COLO668 (cell line): ENCODE data around the gene SOX11.
"Not testable (repeated sequence)": the region's sequence is repeated elsewhere in the genome, so short reads cannot be mapped to it uniquely, and the experiment has no call there.

Source experiments
- DNase-seq: peaks from one replicate; lab custom pipeline; 2025; ENCODE audit not compliant: unreplicated experiment; lab: John Stamatoyannopoulos, UW

SOX11 gene

DNA sequence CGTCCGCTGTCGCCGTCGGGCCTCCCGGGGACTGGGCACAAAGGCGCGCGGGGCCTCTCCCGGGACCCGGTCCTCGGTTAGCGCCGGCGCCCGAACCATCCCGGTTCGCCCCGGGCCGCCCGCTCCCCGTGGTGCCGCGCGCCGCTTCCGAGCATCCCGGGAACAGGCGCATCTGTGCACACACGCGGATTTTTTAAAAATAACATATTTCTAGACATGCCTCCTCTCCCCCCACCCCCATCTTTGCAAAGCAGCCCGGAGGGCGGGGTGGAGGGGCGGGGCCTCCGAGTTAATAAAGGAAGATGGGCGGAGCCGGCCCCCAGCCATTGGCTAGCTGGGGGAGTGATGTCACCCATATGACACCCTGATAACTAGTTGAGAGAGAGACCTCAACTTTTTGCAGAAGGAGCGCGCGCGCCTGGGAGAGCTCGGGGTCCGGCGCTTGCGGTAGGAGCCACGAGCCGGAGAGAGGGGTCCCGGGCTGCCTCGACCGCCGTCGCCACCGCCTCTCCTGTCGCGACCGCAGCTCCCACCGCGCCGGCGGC lies at the start of gene SOX11:
Gene SOX11, plus strand, starts transcription at position 400 of the 545 bp plus-strand sequence. CDS start 338 bp downstream, outside the sequence.
- peak; percentile 89 for DNase-seq

GRCh38 chr2:5652734-5653133 lies 39.5 kb upstream of the SOX11 start:
- not testable (repeated sequence) for DNase-seq

DNA sequence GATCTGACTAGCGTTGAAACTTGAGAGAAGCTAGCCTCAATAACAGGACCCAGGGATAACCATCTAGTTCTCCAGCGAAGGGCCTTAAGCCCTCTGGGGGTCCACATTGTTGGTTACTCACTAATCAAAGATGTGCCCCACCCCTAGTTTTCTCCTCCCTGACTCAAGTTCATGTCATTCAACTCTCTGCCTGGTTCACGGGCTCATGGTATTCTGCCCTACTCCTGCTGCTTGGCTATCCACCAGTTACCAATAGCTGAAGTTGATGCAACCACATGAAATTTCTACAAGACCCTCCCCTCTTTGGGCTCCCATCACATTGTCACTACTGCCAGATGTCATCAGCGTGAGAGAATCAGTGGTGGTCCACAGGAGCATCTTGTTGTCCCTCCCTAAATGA lies 38.4 kb upstream of the SOX11 start:
- DNase-seq, result not testable (repeated sequence)

- DNase-seq, result no peak
Measured at GRCh38 chr2:5657231-5657630, 35.0 kb upstream of the SOX11 start.

DNA sequence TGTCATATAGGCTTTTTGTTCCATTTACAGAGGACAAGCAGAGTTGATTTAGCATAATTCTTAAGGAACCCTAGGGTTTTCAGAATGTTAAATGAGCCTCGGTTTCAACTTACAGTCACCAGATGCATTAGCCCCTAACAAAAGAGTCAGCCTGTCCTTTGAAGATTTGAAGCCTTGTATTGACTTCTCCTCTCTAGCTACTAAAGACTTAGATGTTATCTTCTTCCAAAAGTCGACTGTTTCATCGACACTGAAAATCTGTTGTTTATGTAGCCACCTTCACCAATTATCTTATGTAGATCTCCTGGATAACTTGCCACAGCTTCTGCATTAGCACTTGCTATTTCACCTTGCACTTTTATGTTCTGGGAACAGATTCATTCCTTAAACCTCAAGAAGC lies 31.6 kb upstream of the SOX11 start:
- no peak for DNase-seq

DNA sequence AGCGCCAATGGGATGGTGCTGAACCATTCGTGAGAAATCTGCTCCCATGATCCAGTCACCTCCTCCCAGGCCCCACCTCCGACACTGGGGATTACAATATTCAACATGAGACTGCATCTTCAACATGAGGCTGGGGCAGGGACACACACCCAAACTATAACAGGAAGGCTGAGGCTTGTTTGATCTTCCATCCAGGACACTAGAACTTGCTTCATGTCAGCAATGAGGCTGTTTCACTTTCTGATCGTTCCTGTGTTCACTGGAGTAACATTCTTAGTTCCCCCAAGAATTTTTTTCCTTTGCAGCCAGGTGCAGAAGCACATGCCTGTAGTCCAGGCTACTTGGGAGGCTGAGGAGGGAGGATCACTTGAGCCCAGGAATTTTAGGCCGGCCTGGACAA lies 30.8 kb upstream of the SOX11 start:
- DNase-seq, result no peak

- DNase-seq, result no peak
Measured at GRCh38 chr2:5664278-5664681, 27.9 kb upstream of the SOX11 start.

DNA sequence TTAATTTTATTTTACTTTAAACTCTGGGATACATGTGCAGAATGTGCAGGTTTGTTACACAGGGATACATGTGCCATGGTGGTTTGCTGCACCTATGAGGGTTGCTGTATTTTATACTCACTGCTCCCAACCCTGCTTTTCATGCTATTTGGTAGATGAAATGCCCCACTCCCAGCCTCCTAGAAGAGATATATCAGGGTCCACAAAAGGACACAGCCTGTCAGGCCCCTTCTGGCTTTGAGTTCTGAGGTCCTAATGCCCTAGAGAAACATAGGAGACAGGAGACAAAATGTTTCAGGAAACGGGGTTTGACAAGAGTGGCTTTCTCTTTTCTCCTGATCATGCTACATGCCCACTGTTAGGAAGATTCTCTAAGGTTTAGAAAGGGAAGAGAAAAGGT lies 27.1 kb upstream of the SOX11 start:
- DNase-seq, result no peak

DNA sequence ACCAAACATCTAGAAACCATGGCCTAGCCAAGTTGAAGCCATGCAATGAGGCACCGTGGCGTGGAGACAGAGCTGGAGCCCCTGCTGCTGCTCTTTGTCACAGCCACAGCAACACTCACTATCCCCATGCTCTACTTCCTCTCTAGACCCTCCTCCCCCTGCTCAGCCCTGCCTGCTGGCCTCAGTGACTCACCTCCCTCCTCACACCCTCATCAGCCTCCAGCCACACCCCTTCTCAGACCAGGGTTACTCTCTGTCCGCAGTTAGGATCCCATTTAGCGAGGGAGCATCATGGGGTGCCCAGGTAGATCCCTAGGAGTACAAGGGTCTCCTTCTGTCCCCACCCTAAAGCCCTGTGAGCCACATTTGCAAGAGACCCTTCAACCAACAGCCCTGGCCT lies 25.4 kb upstream of the SOX11 start:
- DNase-seq, result no peak

DNA sequence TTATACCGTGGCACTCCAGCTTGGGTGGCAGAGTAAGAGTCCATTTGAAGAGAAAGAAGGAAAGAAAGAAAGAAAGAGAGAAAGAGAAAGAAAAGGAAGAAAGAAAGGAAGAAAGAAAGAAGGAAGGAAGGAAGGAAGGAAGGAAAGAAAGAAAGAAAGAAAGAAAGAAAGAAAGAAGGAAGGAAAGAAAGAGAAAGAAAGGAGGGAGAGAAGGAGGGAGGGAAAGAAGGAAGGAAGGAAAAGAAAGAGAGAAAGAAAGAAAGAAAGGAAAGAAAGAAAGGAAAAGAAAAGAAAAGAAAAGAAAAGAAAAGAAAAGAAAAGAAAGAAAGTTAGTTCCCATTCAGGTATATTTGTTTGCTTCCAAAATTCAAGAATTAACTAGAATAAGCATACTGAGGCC lies 24.5 kb upstream of the SOX11 start:
- not testable (repeated sequence) for DNase-seq

GRCh38 chr2:5668682-5669250 lies 23.4 kb upstream of the SOX11 start:
- no peak for DNase-seq

DNA sequence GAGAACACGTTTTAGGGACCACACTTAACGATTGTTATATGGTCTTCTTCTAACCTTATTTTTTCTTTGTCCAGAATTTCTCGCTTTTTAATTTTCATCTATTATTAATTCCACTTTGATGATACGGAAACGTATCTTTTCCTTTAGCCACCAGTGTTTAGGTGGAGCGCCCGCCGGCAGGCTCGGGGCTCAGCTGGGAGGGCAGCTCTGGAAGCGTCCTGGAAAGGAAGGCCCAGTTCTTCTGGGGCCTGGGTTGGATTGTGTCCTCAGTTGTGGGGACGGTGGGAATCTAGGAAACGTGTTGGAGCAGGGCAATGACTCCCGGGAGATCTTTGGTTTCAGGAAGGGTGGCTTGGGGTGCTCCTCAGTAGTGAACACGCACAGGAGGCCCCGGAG lies 19.4 kb upstream of the SOX11 start:
- no peak for DNase-seq

DNA sequence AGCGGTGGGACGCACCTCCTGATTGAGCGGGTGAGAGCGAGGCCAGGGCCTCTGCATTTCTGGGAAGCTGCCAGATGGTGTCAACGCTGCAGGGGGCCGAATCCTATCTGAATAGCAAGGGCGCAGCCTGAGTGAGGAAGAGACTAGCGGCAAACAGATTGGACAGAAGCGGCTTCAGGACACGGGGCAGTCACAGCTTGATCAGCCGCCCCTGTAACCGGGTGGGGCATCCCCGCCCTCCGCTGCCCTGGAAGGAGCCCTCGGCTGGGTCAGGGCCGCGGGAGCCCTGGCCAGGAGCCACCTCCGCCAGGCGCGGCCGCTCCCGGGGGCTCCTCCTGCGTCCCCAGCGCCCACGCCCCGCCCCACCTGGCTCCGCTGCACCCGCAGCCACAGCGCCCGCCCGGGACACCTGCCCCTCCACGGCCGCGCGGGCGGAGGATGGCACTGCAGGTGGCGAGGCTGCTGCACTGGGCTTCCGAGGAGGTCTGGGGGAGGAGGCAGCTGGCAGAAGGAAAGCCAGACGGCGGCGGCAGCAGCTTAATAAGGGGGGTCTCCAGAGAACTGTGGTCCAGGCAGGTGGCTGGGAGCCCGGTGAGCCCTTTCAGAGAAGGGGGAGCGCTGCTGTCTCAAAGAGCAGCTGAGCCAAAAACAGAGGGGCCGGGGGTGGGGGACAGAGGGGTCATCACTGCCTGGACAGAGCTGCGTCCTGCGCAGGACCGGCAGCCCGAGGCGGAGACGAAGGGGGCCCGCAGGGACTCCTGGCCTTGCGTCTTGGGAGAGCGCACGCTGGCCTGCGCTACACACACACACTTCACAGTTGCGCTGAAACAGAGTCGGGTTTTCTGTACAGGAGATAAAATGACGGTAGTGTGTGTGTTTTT lies 18.8 kb upstream of the SOX11 start:
- peak; percentile 84 for DNase-seq

- DNase-seq, result no peak
Measured at GRCh38 chr2:5674026-5674340, 18.2 kb upstream of the SOX11 start.

DNA sequence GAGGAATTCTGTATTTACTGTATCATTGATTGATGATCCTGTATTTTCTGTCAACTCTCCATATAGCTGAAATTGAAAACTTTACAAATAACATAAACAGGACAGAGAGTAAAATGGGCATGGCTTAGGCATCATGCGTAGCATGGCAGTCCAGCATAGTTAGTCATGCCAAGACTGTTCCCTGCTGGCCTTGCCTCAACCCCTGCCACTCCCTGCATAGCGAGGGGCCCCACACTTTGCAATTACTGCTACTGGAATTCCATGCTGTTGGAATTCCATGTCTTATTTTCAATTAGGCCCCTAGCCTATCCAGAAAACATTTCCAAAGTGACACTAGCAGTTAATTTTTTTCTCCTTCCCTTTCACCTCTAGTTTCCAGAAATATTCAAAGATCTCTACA lies 15.1 kb upstream of the SOX11 start:
- no peak for DNase-seq

GRCh38 chr2:5683471-5683870 lies 8.7 kb upstream of the SOX11 start:
- no peak for DNase-seq

GRCh38 chr2:5685225-5685624 lies 7.0 kb upstream of the SOX11 start:
- no peak for DNase-seq

- DNase-seq, result no peak
Measured at GRCh38 chr2:5686068-5686467, 6.1 kb upstream of the SOX11 start.

- no peak for DNase-seq
Measured at GRCh38 chr2:5686536-5686935, 5.6 kb upstream of the SOX11 start.

GRCh38 chr2:5689750-5690149 lies 2.4 kb upstream of the SOX11 start:
- DNase-seq, result no peak

- DNase-seq, result no peak
Measured at GRCh38 chr2:5690286-5690685, 1.9 kb upstream of the SOX11 start.

GRCh38 chr2:5690718-5691220 lies 1.4 kb upstream of the SOX11 start:
- no peak for DNase-seq
